ENCODE data around the gene TGFBR2.

The TGFBR2 gene

GRCh38 chr3:30642849-30643361, 36.5 kb downstream of the TGFBR2 start:
- no peak overlapping the region for H3K4me3 ChIP-seq (ENCODE audit: low read depth, low read length)
- no peaks in the 10 kb centered on the region for H3K27me3 ChIP-seq (replicated peaks)
- H3K36me3 ChIP-seq (replicated peaks), result peaks cover 31% of the 10 kb centered on the region
- in situ Hi-C loops (cut with HindIII; ENCODE audit: low pct_ligation_motif_present, low sequenced_read_pairs), result no loop called here
- no peak for DNase-seq
- no peak for TF ChIP-seq CTCF (IDR thresholded peaks at IDR 0.05; ENCODE audit: low read depth, low read length, missing control alignments)
- H3K27ac ChIP-seq, result no peak overlapping the region

GRCh38 chr3:30643763-30644462, 37.5 kb downstream of the TGFBR2 start:
- DNase-seq, result no peak
- no peak for TF ChIP-seq CTCF (IDR thresholded peaks at IDR 0.05; ENCODE audit: low read depth, low read length, missing control alignments)
- peaks cover 41% of the 10 kb centered on the region for H3K36me3 ChIP-seq (replicated peaks)
- H3K27me3 ChIP-seq (replicated peaks), result no peaks in the 10 kb centered on the region
- in situ Hi-C loops (cut with HindIII; ENCODE audit: low pct_ligation_motif_present, low sequenced_read_pairs), result no loop called here
- H3K27ac ChIP-seq, result peak overlapping the region; percentile 59
- H3K4me3 ChIP-seq (ENCODE audit: low read depth, low read length), result no peak overlapping the region

- H3K27ac ChIP-seq, result peak overlapping the region; percentile 59
- no peaks in the 10 kb centered on the region for H3K27me3 ChIP-seq (replicated peaks)
- in situ Hi-C loops (cut with HindIII; ENCODE audit: low pct_ligation_motif_present, low sequenced_read_pairs), result no loop called here
- H3K4me3 ChIP-seq (ENCODE audit: low read depth, low read length), result no peak overlapping the region
- H3K36me3 ChIP-seq (replicated peaks), result peaks cover 43% of the 10 kb centered on the region
- no peak for TF ChIP-seq CTCF (IDR thresholded peaks at IDR 0.05; ENCODE audit: low read depth, low read length, missing control alignments)
- peak; percentile 89 for DNase-seq
Measured at GRCh38 chr3:30644615-30645014, 38.2 kb downstream of the TGFBR2 start.

- peak overlapping the region; percentile 59 for H3K27ac ChIP-seq
- no peak for TF ChIP-seq CTCF (IDR thresholded peaks at IDR 0.05; ENCODE audit: low read depth, low read length, missing control alignments)
- no peak overlapping the region for H3K4me3 ChIP-seq (ENCODE audit: low read depth, low read length)
- DNase-seq, result no peak
- H3K36me3 ChIP-seq (replicated peaks), result peaks cover 46% of the 10 kb centered on the region
- H3K27me3 ChIP-seq (replicated peaks), result no peaks in the 10 kb centered on the region
- in situ Hi-C loops (cut with HindIII; ENCODE audit: low pct_ligation_motif_present, low sequenced_read_pairs), result no loop called here
Measured at GRCh38 chr3:30645077-30645476, 38.7 kb downstream of the TGFBR2 start.

GRCh38 chr3:30646181-30646876, 39.9 kb downstream of the TGFBR2 start:
- in situ Hi-C loops (cut with HindIII; ENCODE audit: low pct_ligation_motif_present, low sequenced_read_pairs), result no loop called here
- DNase-seq, result no peak
- no peak overlapping the region for H3K4me3 ChIP-seq (ENCODE audit: low read depth, low read length)
- H3K36me3 ChIP-seq (replicated peaks), result peaks cover 58% of the 10 kb centered on the region
- no peak overlapping the region for H3K27ac ChIP-seq
- TF ChIP-seq CTCF (IDR thresholded peaks at IDR 0.05; ENCODE audit: low read depth, low read length, missing control alignments), result no peak
- H3K27me3 ChIP-seq (replicated peaks), result no peaks in the 10 kb centered on the region
